SK-N-SH treated with all-trans-retinoic acid at 6 μM for 48 hours (cell line): ENCODE results near the gene SPATS2.

ENCODE experiments used
- ATAC-seq: fragments of 200-7000 bp; cut with Tn5 transposase; 3 replicates; pipeline ENCODE4 v1.9.1; 2020; ENCODE audit warnings: mild to moderate bottlenecking, moderate library complexity
- ARNTL ChIP-seq: fragments of 450-650 bp; formaldehyde crosslinking; IDR thresholded peaks from 2 replicates; pipeline ENCODE4 v1.5.0; 2020; ENCODE audit warnings: low read depth, mild to moderate bottlenecking, moderate library complexity, borderline replicate concordance
- CSDC2 ChIP-seq: fragments of 250-450 bp; sonication (Bioruptor Pico); IDR thresholded peaks from 2 replicates; pipeline ENCODE4 v1.5.0; 2020; ENCODE audit warnings: mild to moderate bottlenecking, moderate library complexity
- GLIS3 ChIP-seq: fragments of 250-450 bp; sonication (Bioruptor Pico); IDR thresholded peaks from 2 replicates; pipeline ENCODE4 v1.5.0; 2020; ENCODE audit warnings: mild to moderate bottlenecking, moderate library complexity
- ISL1 ChIP-seq: fragments of 250-450 bp; sonication (Bioruptor Pico); IDR thresholded peaks from 2 replicates; pipeline ENCODE4 v2.1.2; 2022; ENCODE audit warnings: mild to moderate bottlenecking, moderate library complexity
- OSR1 ChIP-seq: fragments of 250-450 bp; sonication (Bioruptor Pico); IDR thresholded peaks from 2 replicates; pipeline ENCODE4 v1.8.0; 2022; ENCODE audit warnings: moderate library complexity, mild to moderate bottlenecking, inconsistent platforms
- PPARA ChIP-seq: fragments of 250-450 bp; sonication (Bioruptor Pico); IDR thresholded peaks from 2 replicates; pipeline ENCODE4 v1.5.0; 2020; ENCODE audit warnings: mild to moderate bottlenecking, borderline replicate concordance
- TCF4 ChIP-seq: fragments of 250-450 bp; sonication (Bioruptor Pico); IDR thresholded peaks from 2 replicates; pipeline ENCODE4 v1.8.0; 2021; ENCODE audit warnings: mild to moderate bottlenecking, moderate library complexity, borderline replicate concordance
- TOX ChIP-seq: fragments of 250-450 bp; sonication (Bioruptor Pico); IDR thresholded peaks from 2 replicates; pipeline ENCODE4 v1.8.0; 2021; ENCODE audit warnings: mild to moderate bottlenecking, moderate library complexity, borderline replicate concordance
- ZC3H10 ChIP-seq: fragments of 250-450 bp; sonication (Bioruptor Pico); IDR thresholded peaks from 2 replicates; pipeline ENCODE4 v1.5.1; 2021; ENCODE audit warnings: mild to moderate bottlenecking, moderate library complexity
- ZFP3 ChIP-seq: fragments of 250-450 bp; sonication (Bioruptor Pico); IDR thresholded peaks from 2 replicates; pipeline ENCODE4 v1.5.0; 2020; ENCODE audit warnings: mild to moderate bottlenecking, moderate library complexity
- ZFP30 ChIP-seq: fragments of 450-650 bp; formaldehyde crosslinking; IDR thresholded peaks from 2 replicates; pipeline ENCODE4 v1.5.0; 2022; ENCODE audit warnings: mild to moderate bottlenecking, moderate library complexity
- ZNF565 ChIP-seq: fragments of 450-650 bp; formaldehyde crosslinking; conservative IDR thresholded peaks from 2 replicates; pipeline ENCODE4 v1.5.0; 2020; ENCODE audit warnings: low read depth, mild to moderate bottlenecking, moderate library complexity
- ZNF70 ChIP-seq: fragments of 450-650 bp; formaldehyde crosslinking; IDR thresholded peaks from 2 replicates; pipeline ENCODE4 v1.5.0; 2020; ENCODE audit warnings: mild to moderate bottlenecking, moderate library complexity
- ZNF8 ChIP-seq: fragments of 450-650 bp; formaldehyde crosslinking; IDR thresholded peaks from 2 replicates; pipeline ENCODE4 v1.5.0; 2020; ENCODE audit warnings: mild to moderate bottlenecking, moderate library complexity
- TF ChIP-seq, protein P1 (sequence below): fragments of 250-450 bp; sonication (Bioruptor Pico); IDR thresholded peaks from 2 replicates; pipeline ENCODE4 v1.8.0; 2020; ENCODE audit warnings: mild to moderate bottlenecking, moderate library complexity, borderline replicate concordance
- TF ChIP-seq, protein P2 (sequence below): fragments of 250-450 bp; sonication (Bioruptor Pico); IDR thresholded peaks from 2 replicates; pipeline ENCODE4 v1.5.1; 2021; ENCODE audit warnings: mild to moderate bottlenecking, moderate library complexity
- TF ChIP-seq, protein P3 (sequence below): fragments of 250-450 bp; sonication (Bioruptor Pico); IDR thresholded peaks from 2 replicates; pipeline ENCODE4 v1.8.0; 2021; ENCODE audit warnings: low read depth, mild to moderate bottlenecking, moderate library complexity, borderline replicate concordance
- TF ChIP-seq, protein P4 (sequence below): fragments of 250-450 bp; sonication (Bioruptor Pico); IDR thresholded peaks from 2 replicates; pipeline ENCODE4 v1.5.0; 2020; ENCODE audit warnings: mild to moderate bottlenecking, moderate library complexity

Gene SPATS2

DNA sequence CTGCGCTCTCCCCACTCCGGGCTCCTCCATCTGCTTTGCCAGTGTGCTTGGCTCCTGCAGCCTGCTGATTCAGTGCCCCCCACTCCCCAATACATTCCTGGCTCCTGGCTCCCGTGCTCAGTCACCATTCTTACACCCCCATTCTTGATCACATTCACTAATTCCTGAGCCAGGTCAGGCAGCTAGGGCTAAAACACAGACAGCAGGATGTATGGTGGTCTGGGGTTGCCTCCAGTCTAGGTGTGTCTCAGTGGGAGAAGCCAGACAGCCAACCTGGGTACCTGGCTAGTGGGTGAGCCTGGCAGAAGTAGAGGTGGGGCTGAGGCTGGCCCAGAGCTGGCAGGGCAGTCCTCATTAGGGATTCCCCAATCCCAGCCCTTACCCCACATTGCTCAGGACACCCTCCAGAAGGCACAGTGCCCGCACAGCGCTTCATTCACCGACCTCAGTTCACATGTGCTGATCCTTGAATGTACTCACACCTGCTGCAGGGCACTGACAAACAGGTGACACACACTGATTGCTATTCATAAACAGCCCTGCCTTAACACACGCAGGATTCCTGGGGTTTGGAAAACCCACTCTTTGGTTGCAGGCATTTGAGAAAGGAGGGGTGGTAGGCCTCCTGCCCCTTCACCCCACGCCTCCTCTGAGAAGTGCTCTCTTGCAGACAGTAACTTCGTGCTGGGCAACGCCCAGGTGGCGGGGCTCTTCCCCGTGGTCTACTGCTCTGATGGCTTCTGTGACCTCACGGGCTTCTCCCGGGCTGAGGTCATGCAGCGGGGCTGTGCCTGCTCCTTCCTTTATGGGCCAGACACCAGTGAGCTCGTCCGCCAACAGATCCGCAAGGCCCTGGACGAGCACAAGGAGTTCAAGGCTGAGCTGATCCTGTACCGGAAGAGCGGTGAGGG, 173.2 kb downstream of the SPATS2 start:
- no peak for TF ChIP-seq CSDC2 (CRISPR knock-in tag)
- TF ChIP-seq OSR1 (CRISPR knock-in tag): no peak
- TF ChIP-seq TOX (CRISPR knock-in tag): no peak
- TF ChIP-seq, protein P1, sequence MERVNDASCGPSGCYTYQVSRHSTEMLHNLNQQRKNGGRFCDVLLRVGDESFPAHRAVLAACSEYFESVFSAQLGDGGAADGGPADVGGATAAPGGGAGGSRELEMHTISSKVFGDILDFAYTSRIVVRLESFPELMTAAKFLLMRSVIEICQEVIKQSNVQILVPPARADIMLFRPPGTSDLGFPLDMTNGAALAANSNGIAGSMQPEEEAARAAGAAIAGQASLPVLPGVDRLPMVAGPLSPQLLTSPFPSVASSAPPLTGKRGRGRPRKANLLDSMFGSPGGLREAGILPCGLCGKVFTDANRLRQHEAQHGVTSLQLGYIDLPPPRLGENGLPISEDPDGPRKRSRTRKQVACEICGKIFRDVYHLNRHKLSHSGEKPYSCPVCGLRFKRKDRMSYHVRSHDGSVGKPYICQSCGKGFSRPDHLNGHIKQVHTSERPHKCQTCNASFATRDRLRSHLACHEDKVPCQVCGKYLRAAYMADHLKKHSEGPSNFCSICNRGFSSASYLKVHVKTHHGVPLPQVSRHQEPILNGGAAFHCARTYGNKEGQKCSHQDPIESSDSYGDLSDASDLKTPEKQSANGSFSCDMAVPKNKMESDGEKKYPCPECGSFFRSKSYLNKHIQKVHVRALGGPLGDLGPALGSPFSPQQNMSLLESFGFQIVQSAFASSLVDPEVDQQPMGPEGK (CRISPR knock-in tag): no peak
- no peak for TF ChIP-seq ARNTL (CRISPR knock-in tag)
- TF ChIP-seq GLIS3 (CRISPR knock-in tag): no peak
- TF ChIP-seq ISL1: no peak
- TF ChIP-seq, protein P2, sequence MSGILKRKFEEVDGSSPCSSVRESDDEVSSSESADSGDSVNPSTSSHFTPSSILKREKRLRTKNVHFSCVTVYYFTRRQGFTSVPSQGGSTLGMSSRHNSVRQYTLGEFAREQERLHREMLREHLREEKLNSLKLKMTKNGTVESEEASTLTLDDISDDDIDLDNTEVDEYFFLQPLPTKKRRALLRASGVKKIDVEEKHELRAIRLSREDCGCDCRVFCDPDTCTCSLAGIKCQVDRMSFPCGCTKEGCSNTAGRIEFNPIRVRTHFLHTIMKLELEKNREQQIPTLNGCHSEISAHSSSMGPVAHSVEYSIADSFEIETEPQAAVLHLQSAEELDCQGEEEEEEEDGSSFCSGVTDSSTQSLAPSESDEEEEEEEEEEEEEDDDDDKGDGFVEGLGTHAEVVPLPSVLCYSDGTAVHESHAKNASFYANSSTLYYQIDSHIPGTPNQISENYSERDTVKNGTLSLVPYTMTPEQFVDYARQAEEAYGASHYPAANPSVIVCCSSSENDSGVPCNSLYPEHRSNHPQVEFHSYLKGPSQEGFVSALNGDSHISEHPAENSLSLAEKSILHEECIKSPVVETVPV (CRISPR knock-in tag): no peak
- TF ChIP-seq ZNF565 (CRISPR knock-in tag): no peak
- no peak for TF ChIP-seq TCF4 (CRISPR knock-in tag)
- TF ChIP-seq, protein P3, sequence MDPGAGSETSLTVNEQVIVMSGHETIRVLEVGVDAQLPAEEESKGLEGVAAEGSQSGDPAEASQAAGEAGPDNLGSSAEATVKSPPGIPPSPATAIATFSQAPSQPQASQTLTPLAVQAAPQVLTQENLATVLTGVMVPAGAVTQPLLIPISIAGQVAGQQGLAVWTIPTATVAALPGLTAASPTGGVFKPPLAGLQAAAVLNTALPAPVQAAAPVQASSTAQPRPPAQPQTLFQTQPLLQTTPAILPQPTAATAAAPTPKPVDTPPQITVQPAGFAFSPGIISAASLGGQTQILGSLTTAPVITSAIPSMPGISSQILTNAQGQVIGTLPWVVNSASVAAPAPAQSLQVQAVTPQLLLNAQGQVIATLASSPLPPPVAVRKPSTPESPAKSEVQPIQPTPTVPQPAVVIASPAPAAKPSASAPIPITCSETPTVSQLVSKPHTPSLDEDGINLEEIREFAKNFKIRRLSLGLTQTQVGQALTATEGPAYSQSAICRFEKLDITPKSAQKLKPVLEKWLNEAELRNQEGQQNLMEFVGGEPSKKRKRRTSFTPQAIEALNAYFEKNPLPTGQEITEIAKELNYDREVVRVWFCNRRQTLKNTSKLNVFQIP (CRISPR knock-in tag): no peak
- no peak for TF ChIP-seq ZFP3 (CRISPR knock-in tag)
- TF ChIP-seq ZC3H10 (CRISPR knock-in tag): no peak
- TF ChIP-seq ZNF70 (CRISPR knock-in tag): no peak
- no peak for TF ChIP-seq PPARA
- no peak for TF ChIP-seq ZNF8 (CRISPR knock-in tag)
- ATAC-seq: no peak

DNA sequence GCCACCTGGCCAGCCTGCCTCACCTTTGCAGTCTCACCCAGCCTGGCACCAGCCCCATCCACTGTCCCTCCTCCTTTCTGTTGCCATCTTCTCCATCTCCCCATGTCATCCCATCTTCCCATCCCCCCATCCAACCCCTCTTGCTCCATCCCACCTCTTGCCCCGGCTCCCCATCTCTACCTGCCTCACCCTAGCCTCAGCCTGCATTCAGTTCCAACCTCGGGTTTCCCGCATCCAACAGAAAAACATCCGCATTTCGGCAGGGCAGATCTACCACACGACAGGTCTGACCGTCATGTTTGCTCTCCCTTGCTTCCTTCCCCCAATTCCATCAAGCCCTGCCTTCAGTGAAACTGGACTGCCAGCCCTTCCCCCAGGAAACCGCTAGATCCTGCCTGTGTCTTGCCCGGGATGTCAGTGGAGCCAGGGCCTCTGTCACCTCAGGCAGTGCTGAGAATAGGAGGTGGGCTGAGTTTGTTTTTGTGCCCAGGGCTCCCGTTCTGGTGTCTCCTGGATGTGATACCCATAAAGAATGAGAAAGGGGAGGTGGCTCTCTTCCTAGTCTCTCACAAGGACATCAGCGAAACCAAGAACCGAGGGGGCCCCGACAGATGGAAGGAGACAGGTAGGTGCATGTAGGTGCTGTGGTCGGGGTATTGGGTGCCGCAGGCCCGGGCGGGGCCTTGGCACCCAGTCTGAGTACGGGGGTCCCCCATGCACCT, 174.0 kb downstream of the SPATS2 start:
- no peak for ATAC-seq
- TF ChIP-seq ARNTL (CRISPR knock-in tag) (no peak), ZFP30 (CRISPR knock-in tag) (no peak), TCF4 (CRISPR knock-in tag) (no peak), TOX (CRISPR knock-in tag) (no peak)
- TF ChIP-seq, all 23 proteins: peak for 0

DNA sequence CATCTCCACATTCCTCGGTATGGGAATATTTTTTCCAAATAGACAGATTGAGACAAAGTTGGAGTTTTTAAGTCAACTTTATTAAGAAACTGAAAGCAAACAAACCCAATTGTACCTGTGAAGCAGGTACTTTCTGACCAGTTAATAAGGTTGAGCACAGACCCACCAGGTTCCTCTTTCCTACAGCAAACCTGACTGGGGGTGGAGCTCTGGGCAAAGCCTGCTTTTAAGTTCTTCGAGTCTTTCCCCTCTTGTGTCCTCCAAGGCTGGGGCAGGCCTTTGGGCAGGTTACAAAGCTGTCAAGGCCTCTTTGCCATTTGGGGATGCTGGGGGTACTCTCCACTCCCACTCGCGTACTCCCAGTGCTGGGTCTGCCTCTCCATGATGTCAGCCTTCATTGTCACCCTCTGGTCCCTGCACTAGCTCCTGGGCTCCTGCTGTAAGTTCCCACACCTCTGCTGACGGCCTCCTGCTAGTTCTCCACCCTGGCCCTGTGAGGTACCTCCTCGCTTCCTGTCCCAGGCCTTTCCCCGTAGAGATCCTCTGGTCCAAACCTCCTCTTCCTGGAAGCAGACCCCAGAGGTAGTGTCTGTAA, 174.7 kb downstream of the SPATS2 start:
- TF ChIP-seq, protein P4, sequence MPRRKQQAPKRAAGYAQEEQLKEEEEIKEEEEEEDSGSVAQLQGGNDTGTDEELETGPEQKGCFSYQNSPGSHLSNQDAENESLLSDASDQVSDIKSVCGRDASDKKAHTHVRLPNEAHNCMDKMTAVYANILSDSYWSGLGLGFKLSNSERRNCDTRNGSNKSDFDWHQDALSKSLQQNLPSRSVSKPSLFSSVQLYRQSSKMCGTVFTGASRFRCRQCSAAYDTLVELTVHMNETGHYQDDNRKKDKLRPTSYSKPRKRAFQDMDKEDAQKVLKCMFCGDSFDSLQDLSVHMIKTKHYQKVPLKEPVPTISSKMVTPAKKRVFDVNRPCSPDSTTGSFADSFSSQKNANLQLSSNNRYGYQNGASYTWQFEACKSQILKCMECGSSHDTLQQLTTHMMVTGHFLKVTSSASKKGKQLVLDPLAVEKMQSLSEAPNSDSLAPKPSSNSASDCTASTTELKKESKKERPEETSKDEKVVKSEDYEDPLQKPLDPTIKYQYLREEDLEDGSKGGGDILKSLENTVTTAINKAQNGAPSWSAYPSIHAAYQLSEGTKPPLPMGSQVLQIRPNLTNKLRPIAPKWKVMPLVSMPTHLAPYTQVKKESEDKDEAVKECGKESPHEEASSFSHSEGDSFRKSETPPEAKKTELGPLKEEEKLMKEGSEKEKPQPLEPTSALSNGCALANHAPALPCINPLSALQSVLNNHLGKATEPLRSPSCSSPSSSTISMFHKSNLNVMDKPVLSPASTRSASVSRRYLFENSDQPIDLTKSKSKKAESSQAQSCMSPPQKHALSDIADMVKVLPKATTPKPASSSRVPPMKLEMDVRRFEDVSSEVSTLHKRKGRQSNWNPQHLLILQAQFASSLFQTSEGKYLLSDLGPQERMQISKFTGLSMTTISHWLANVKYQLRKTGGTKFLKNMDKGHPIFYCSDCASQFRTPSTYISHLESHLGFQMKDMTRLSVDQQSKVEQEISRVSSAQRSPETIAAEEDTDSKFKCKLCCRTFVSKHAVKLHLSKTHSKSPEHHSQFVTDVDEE (CRISPR knock-in tag): no peak
- no peak for TF ChIP-seq ZC3H10 (CRISPR knock-in tag)
- TF ChIP-seq, protein P3 (CRISPR knock-in tag): no peak
- TF ChIP-seq, protein P2 (CRISPR knock-in tag): no peak
- ATAC-seq: no peak
